Stimulated activated CD8-positive, alpha-beta memory T cell treated with anti-CD3 and anti-CD28 coated beads, Interleukin-12 subunit alpha, Interleukin-12 subunit beta, amount 100 ng/mL, for 4 hours (primary cell): ENCODE measurements around the gene HDAC2.
"Not testable (repeated sequence)": the region's sequence is repeated elsewhere in the genome, so short reads cannot be mapped to it uniquely, and the experiment has no call there.

Source experiments
- DNase-seq: peaks from one replicate; pipeline ENCODE4 v3.0.0-alpha.2; 2020; ENCODE audit warnings: low read depth

The HDAC2 gene

GRCh38 chr6:113970805-113971676 lies at the start of gene HDAC2:
Gene HDAC2 (minus strand): TSS chr6:113971148. CDS start chr6:113970908, 240 bp downstream.
- peak; percentile 84 for DNase-seq

DNA sequence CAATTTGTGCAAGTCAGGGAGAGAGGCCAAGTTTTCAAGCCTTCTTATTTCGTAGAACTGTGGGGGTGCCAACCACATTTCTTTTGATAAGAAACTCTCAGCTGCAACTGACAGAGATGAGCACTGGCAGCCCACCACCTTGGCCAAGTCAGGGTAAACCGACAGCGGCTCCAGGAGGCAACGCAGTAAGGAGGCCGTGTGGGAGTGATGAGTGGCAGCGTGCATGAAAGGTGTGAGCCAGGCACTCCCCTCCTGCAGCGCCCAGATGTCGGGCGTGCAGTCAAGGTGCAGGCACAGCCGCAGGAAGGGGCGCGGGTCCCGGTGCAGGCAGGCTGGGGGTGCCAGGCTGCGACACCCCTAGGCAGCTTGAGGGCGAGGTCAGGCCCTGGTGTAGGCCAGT lies 49.2 kb upstream of the HDAC2 start:
- no peak for DNase-seq

- not testable (repeated sequence) for DNase-seq
These were observed 46.2 kb upstream of the HDAC2 start for GRCh38 chr6:114017146-114017545.

GRCh38 chr6:114014106-114014505 lies 43.2 kb upstream of the HDAC2 start:
- DNase-seq: not testable (repeated sequence)

GRCh38 chr6:114011486-114011885 lies 40.5 kb upstream of the HDAC2 start:
- DNase-seq: not testable (repeated sequence)

GRCh38 chr6:114010540-114010939 lies 39.6 kb upstream of the HDAC2 start:
- DNase-seq: no peak

DNA sequence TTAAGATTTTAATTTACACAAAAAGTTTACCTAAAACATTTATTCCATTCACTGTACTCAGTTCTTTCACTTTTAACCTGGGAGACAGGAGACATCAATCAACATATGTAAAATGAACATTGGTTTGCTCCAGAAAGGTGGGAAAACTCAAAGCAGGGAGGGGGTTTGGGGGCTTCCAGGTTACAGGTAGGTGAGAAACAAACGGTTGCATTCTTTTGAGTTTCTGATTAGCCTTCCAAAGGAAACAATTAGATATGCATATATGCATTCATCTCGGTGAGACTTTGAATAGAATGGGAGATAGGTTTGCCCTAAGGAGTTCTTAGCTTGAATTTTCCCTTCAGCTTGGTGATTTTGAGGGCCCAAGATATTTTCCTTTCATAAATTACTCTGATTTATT lies 38.2 kb upstream of the HDAC2 start:
- DNase-seq: no peak

DNA sequence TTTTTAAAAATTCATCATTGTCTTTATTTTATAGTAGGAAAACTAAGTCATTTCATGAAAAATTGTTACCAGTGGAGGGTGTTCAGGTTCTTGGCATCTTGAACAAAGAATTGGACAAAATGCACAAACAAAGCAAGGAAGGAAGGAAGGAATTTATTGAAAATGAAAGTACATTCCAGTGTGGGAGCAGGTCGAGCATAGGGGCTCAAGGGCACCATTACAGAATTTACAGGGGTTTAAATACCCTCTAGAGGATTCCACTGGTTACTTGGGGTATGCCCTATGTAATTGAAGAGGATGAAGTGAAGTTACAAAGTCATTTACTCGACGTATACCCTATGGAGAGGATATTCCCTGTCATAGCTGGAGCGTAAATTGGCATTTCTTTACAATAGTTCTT lies 37.4 kb upstream of the HDAC2 start:
- DNase-seq: no peak

GRCh38 chr6:114007516-114007915 lies 36.6 kb upstream of the HDAC2 start:
- no peak for DNase-seq

- DNase-seq: no peak
These were observed 30.4 kb upstream of the HDAC2 start for GRCh38 chr6:114001354-114001753.

DNA sequence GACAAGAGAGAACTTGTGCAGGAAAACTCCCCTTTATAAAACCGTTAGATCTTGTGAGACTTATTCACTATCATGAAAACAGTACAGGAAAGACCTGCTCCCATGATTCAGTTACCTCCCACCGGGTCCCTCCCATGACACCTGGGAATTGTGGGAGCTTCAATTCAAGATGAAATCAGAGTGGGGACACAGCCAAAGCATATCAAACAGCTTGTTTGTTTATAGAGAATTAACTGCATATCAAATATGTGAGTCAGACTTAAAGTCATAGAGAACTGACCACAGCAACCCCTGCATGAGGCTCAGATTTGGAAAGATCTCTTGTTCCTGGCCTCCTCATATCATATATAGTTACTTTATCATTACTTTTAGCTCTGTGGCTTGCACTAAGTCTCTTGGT lies 29.1 kb upstream of the HDAC2 start:
- DNase-seq: no peak

DNA sequence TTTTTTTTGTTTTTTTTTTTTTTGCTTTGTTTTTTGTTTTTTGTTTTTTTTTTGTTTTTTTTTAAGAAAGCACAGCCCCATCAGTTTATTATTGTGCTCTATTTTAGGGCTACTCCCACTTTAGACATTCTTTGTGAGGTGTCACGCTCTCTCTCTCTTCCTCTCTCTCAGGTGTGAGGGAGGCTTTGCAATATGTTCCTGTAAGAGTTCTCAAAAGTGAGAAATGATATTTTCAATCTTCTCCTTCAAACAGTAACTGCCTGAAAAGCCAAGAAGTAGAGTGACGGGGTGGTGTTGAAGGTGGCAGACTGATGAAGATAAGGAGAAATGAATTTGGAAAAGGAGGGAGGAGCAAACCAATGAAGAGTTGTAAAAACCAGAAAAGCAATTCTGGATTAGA lies 28.3 kb upstream of the HDAC2 start:
- no peak for DNase-seq

- no peak for DNase-seq
These were observed 27.9 kb upstream of the HDAC2 start for GRCh38 chr6:113998811-113999210.

- DNase-seq: no peak
These were observed 26.2 kb upstream of the HDAC2 start for GRCh38 chr6:113997116-113997515.

- no peak for DNase-seq
These were observed 24.7 kb upstream of the HDAC2 start for GRCh38 chr6:113995634-113996033.

- DNase-seq: no peak
These were observed 24.0 kb upstream of the HDAC2 start for GRCh38 chr6:113994934-113995342.

DNA sequence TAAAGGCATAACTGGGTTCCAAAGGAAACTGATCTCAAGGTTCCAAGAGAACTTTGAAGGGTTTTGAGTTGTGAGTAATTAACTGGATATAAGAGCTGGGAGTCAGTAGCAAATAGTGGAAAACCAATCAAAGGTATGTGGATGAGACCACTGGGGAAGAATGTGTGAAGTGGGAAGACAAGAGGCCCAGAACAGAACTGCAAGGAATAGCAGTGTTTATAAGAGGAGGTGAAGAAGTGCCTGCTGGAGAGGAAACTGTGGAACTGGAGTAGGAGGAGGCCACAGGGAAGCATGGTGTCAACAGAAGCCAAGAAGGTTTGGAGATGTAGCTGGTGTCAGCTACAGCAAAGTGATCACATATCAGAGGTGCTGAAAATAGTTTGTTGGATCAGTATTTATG lies 18.7 kb upstream of the HDAC2 start:
- no peak for DNase-seq

DNA sequence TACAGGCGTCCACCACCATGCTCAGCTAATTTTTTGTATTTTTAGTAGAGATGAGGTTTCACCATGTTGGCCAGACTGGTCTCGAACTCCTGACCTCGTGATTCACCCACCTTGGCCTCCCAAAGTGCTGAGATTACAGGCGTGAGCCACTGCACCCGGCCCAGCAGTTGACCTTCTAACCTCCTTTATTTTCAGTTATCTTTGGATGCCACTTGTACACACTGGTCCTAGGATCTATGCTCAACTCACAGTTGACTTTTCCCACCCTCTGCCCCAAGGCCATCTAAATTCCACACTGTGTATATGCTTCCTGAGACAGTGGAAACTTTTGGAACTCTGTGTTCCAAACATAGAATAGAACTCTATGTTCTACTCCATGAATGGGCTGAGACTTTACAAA lies 11.7 kb upstream of the HDAC2 start:
- DNase-seq: not testable (repeated sequence)

- DNase-seq: no peak
These were observed 11.2 kb upstream of the HDAC2 start for GRCh38 chr6:113982055-113982550.

GRCh38 chr6:113980937-113981554 lies 10.1 kb upstream of the HDAC2 start:
- no peak for DNase-seq

DNA sequence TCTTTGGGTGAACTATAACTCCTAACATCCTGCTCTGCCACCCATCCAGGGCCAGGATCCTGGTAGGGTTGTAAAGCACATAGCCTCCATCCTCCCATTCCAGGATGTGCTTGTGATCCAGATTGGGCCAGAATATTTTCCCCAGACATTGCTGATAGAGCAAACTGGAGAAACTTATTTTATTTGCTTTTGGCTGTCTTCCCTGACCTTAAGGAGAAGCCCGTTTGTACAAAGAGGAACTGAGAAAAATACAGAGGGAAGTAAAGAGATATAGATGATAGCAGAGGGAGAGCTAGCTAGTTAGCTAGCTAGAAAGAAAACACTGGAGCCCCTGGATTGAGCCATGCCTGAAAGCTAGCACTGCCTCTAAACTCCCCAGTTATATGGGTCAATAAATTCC lies 9.0 kb upstream of the HDAC2 start:
- no peak for DNase-seq

GRCh38 chr6:113978084-113978675 lies 7.2 kb upstream of the HDAC2 start:
- DNase-seq: no peak

- DNase-seq: no peak
These were observed 5.9 kb upstream of the HDAC2 start for GRCh38 chr6:113976806-113977205.
